Measurements from ENCODE around the gene ITIH6.

The ITIH6 gene

DNA sequence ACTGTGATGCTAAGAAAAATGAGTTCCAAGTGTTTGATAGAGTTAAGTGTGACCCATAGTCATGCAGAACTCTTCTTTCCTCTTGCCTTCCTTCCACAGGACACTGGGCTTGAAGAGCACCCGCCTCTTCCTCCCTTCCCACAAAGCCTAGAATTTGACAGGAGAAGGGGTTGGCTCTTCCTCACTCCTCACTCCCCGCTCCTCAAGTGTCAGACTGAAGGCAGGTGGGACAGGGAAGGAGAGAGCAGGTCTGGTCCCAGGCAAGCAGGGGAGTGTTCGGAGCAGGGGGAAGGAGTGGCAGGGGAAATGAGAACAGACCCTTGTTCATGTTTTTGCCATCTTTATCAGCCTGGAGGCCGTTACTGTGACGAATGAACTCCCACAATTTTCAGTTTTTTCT lies 20.2 kb upstream of the ITIH6 start:
- Histone ChIP-seq H3F3A (ENCODE audit: insufficient read depth, low read length) (no peaks in the 10 kb centered on the region), H3K79me2 (ENCODE audit: insufficient read depth, low read length) (no peaks in the 10 kb centered on the region), H3K4me1 (ENCODE audit: insufficient read depth, low read length, severe bottlenecking) (no peaks in the 10 kb centered on the region), H3K9me3 (ENCODE audit: low read length) (no peaks in the 10 kb centered on the region), H4K20me1 (ENCODE audit: insufficient read depth, low read length) (no peaks in the 10 kb centered on the region), H3K36me3 (ENCODE audit: insufficient read depth, low read length) (no peaks in the 10 kb centered on the region; the same call in 1 of the 2 replicates), H3K9ac (ENCODE audit: low read length) (no peak overlapping the region), H3K9me2 (ENCODE audit: low read depth, low read length) (no peaks in the 10 kb centered on the region), H3K27me3 (ENCODE audit: insufficient read depth, low read length) (no peaks in the 10 kb centered on the region), H3K4me2 (ENCODE audit: low read length) (no peak overlapping the region), H2AFZ (ENCODE audit: low read length) (no peak overlapping the region), H3K4me3 (ENCODE audit: low read depth, low read length, poor library complexity, severe bottlenecking) (no peak overlapping the region), H3K27ac (ENCODE audit: low read depth, low read length, poor library complexity, severe bottlenecking) (no peak overlapping the region)
- TF ChIP-seq EZH2 (IDR thresholded peaks at IDR 0.05; ENCODE audit: borderline replicate concordance, low read length): no peak
- TF ChIP-seq, protein P1, sequence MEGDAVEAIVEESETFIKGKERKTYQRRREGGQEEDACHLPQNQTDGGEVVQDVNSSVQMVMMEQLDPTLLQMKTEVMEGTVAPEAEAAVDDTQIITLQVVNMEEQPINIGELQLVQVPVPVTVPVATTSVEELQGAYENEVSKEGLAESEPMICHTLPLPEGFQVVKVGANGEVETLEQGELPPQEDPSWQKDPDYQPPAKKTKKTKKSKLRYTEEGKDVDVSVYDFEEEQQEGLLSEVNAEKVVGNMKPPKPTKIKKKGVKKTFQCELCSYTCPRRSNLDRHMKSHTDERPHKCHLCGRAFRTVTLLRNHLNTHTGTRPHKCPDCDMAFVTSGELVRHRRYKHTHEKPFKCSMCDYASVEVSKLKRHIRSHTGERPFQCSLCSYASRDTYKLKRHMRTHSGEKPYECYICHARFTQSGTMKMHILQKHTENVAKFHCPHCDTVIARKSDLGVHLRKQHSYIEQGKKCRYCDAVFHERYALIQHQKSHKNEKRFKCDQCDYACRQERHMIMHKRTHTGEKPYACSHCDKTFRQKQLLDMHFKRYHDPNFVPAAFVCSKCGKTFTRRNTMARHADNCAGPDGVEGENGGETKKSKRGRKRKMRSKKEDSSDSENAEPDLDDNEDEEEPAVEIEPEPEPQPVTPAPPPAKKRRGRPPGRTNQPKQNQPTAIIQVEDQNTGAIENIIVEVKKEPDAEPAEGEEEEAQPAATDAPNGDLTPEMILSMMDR (IDR thresholded peaks at IDR 0.05; ENCODE audit: low read length): no peak

DNA sequence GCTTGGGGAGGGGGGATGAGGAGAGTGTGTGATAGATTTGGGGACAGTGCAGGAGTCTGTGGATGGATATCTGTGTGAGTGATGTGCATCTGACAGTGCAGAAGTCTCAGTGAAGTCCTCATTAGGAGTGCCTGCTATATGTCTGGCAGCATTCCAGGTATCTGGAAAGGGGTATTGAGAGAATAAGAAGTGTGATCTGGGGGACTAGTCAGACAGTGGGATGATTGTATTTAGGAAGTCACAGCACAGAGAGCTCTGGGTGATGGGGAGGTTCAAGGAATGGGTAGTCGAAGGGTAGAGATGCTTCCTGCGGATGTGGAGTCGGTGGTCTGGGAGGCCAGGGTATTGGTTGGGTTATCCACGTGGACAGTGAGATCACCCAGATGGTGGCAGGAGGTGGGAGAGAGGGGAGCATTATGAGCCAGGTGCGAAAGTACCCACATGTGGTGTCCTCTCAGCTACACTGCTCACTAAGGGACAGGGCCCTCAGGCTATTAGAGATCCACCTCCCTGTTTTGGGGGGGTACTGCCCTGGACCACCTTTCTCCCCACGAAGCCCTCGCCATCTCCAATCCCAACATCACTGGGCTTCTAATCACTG lies 19.3 kb upstream of the ITIH6 start:
- no peak overlapping the region for H3K4me3 ChIP-seq (ENCODE audit: low read depth, low read length, poor library complexity, severe bottlenecking)
- no peaks in the 10 kb centered on the region for H3K9me2 ChIP-seq (ENCODE audit: low read depth, low read length)
- H4K20me1 ChIP-seq (ENCODE audit: insufficient read depth, low read length): no peaks in the 10 kb centered on the region
- H3K4me1 ChIP-seq (ENCODE audit: insufficient read depth, low read length, severe bottlenecking): no peaks in the 10 kb centered on the region
- H3F3A ChIP-seq (ENCODE audit: insufficient read depth, low read length): no peaks in the 10 kb centered on the region
- H3K27ac ChIP-seq (ENCODE audit: low read depth, low read length, poor library complexity, severe bottlenecking): no peak overlapping the region
- H3K36me3 ChIP-seq (ENCODE audit: insufficient read depth, low read length): no peaks in the 10 kb centered on the region; the same call in 1 of the 2 replicates
- H2AFZ ChIP-seq (ENCODE audit: low read length): no peak overlapping the region
- no peaks in the 10 kb centered on the region for H3K27me3 ChIP-seq (ENCODE audit: insufficient read depth, low read length)
- no peaks in the 10 kb centered on the region for H3K79me2 ChIP-seq (ENCODE audit: insufficient read depth, low read length)
- TF ChIP-seq, protein P1 (IDR thresholded peaks at IDR 0.05; ENCODE audit: low read length): no peak
- no peak for TF ChIP-seq EZH2 (IDR thresholded peaks at IDR 0.05; ENCODE audit: borderline replicate concordance, low read length)
- no peak overlapping the region for H3K4me2 ChIP-seq (ENCODE audit: low read length)
- H3K9me3 ChIP-seq (ENCODE audit: low read length): no peaks in the 10 kb centered on the region
- H3K9ac ChIP-seq (ENCODE audit: low read length): no peak overlapping the region

DNA sequence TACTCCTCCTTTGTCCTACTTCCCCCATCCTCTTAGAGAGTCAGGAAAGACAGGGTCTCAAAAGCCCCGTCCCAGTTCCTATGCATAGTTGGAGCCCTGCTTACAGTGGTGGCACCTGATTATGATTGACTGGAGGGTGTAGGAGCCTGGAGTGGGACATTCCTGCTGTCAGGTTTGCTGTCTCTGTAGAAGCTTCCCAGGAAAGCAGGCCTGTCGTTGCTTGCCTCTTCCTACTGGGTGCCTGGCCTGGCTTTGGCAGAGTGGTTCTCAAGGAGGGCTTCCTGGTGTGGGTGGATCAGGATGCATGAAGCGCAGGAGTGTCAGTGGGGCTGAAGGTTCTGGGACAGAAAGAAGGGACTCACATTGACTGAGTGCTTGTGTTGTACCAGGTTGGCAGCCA lies 14.3 kb upstream of the ITIH6 start:
- Histone ChIP-seq H3K27me3 (ENCODE audit: insufficient read depth, low read length) (no peaks in the 10 kb centered on the region), H3K4me2 (ENCODE audit: low read length) (no peak overlapping the region)

More for the DNA sequence above, 14.3 kb upstream of the ITIH6 start:
- Histone ChIP-seq H3K9me3 (ENCODE audit: low read length) (no peaks in the 10 kb centered on the region), H3F3A (ENCODE audit: insufficient read depth, low read length) (no peaks in the 10 kb centered on the region), H3K9ac (ENCODE audit: low read length) (no peak overlapping the region), H4K20me1 (ENCODE audit: insufficient read depth, low read length) (no peaks in the 10 kb centered on the region), H3K27ac (ENCODE audit: low read depth, low read length, poor library complexity, severe bottlenecking) (no peak overlapping the region), H3K9me2 (ENCODE audit: low read depth, low read length) (no peaks in the 10 kb centered on the region), H3K36me3 (ENCODE audit: insufficient read depth, low read length) (no peaks in the 10 kb centered on the region; the same call in 1 of the 2 replicates), H3K4me3 (ENCODE audit: low read depth, low read length, poor library complexity, severe bottlenecking) (no peak overlapping the region), H3K4me1 (ENCODE audit: insufficient read depth, low read length, severe bottlenecking) (peaks cover 17% of the 10 kb centered on the region), H2AFZ (ENCODE audit: low read length) (no peak overlapping the region), H3K79me2 (ENCODE audit: insufficient read depth, low read length) (no peaks in the 10 kb centered on the region)
- TF ChIP-seq, protein P1 (IDR thresholded peaks at IDR 0.05; ENCODE audit: low read length): no peak
- no peak for TF ChIP-seq EZH2 (IDR thresholded peaks at IDR 0.05; ENCODE audit: borderline replicate concordance, low read length)

All from OCI-LY1 (cell line).